Activated T-cell treated with anti-CD3 and anti-CD28 coated beads, Interleukin-2, amount 50 U/mL, for 72 hours (primary cell): ENCODE results near the gene LDLRAD4. TPM values are rescaled to one million over a fixed set of nuclear protein-coding genes. Genes with fewer than 3 reads are reported as not detected.

Experiments
- total RNA-seq, 2 donors: library from RNA; stranded (reverse); gene quantifications; one replicate each; pipeline ENCODE4 v1.2.3, GENCODE V29; 2022

Gene LDLRAD4
- total RNA-seq, 2 donors from 2014 or later, result 46.0 to 47.2 TPM

Other genes with a start within 250 kb of the LDLRAD4 start
- gene CEP192, start 227.4 kb upstream of the LDLRAD4 start, total RNA-seq, result 10 to 100 TPM; 35.2 to 36.6 TPM